Gastroesophageal sphincter (tissue), 3 donors: ENCODE results near the gene ITGB6.

ENCODE experiments used
- CTCF ChIP-seq, 4 experiments: fragments of 200-600 bp in 2 of 4; fragments of 450-650 bp in 2 of 4; sonication (generic) in 1 of 4; IDR thresholded peaks; one replicate each; pipeline ENCODE4 v1.5.1; 2017 to 2019; ENCODE audit warnings: antibody characterized with exemption in 4 of 4, mild to moderate bottlenecking in 2 of 4, moderate library complexity in 2 of 4
- EP300 ChIP-seq: sonication (generic); formaldehyde crosslinking; IDR thresholded peaks from one replicate; pipeline ENCODE4 v1.6.1; 2017; ENCODE audit warnings: antibody characterized with exemption, mild to moderate bottlenecking
- POLR2A ChIP-seq, 2 donors: fragments of 450-650 bp; IDR thresholded peaks; one replicate each; pipeline ENCODE4 v1.6.1; 2017; ENCODE audit warnings: antibody characterized with exemption in 2 of 2, mild to moderate bottlenecking in 2 of 2, moderate library complexity in 1 of 2
- POLR2AphosphoS5 ChIP-seq: sonication (generic); formaldehyde crosslinking; IDR thresholded peaks from one replicate; pipeline ENCODE4 v1.6.1; 2017; ENCODE audit warnings: antibody characterized with exemption

DNA sequence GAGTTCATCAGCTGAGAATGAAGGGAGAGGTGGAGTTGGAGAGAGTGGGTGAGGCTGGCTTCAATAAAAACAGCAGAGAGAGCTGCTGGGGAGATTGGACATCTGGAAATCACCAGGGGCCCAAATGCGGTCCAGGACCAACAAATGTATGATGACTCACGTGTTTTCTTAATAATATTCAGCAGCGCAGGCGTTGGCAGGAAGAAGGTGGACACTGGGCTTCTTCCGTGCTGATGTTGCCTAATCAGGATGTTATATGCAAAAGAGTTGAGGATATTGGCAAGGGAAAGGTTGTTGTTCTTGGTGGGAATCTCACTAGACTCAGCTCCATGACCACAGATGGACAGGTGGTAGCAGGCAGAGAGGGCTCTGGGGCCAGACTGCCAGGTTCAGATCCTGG is 124.9 kb downstream of the ITGB6 start:
- TF ChIP-seq POLR2A (IDR thresholded peaks at IDR 0.05) = no peak
- no peak for TF ChIP-seq EP300
- TF ChIP-seq CTCF (IDR thresholded peaks at IDR 0.05) = no peak
- no peak for TF ChIP-seq POLR2AphosphoS5
